H1 (cell line): ENCODE results near the gene NFIA. TPM values are rescaled to one million over a fixed set of nuclear protein-coding genes. Genes with fewer than 3 reads are reported as not detected.

ENCODE experiments used
- BRCA1 ChIP-seq: IDR thresholded peaks from 2 replicates; pipeline ENCODE4 v1.6.1; 2012; ENCODE audit warnings: low read depth, low read length, improper control_type of control experiment
- CHD2 ChIP-seq: IDR thresholded peaks from 2 replicates; pipeline ENCODE4 v1.6.1; 2012; ENCODE audit warnings: low read length, improper control_type of control experiment
- KDM1A ChIP-seq: fragments of 200-600, 300-600 bp; sonication (generic); IDR thresholded peaks from 2 replicates; pipeline ENCODE4 v1.7.1; 2016; ENCODE audit warnings: mild to moderate bottlenecking, low read length, borderline replicate concordance
- POLR2A ChIP-seq, 2 experiments: IDR thresholded peaks; 1 replicate in 1 of 2; 2 replicates in 1 of 2; pipeline ENCODE4 v1.6.1; 2011; ENCODE audit warnings: low read depth in 2 of 2, low read length in 2 of 2, mild to moderate bottlenecking in 2 of 2; ENCODE audit errors: control extremely low read depth in 1 of 2
- SIN3A ChIP-seq, 2 experiments: IDR thresholded peaks in 1 of 2; conservative IDR thresholded peaks in 1 of 2; 2 replicates each; pipeline ENCODE4 v1.6.1; 2011 to 2012; ENCODE audit warnings: low read length in 2 of 2, improper control_type of control experiment in 1 of 2, low read depth in 1 of 2, mild to moderate bottlenecking in 1 of 2
- polyA plus RNA-seq, 7 experiments: library from polyadenylated mRNA; depleted of rRNA in 3 of 7; stranded (reverse) in 5 of 7; unstranded in 2 of 7; fragments of >200 nt in 5 of 7; fragments of 200-250 nt in 2 of 7; gene quantifications; 1 replicate in 5 of 7; 2 replicates in 1 of 7; 4 replicates in 1 of 7; pipeline versions ENCODE4 v1.2.1 to v1.2.3, GENCODE V29; 2011 to 2013; ENCODE audit warnings: missing spikeins in 2 of 7, mixed read lengths in 2 of 7
- total RNA-seq: library from RNA; stranded (reverse); fragmentation: NEBNext Ultra II Directional; extraction: Animal tissue kit (Norgen Biotek cat#: 25700); gene quantifications from 2 replicates; pipeline ENCODE4 v1.2.1, GENCODE V29; 2021
- TF ChIP-seq, protein P1 (sequence below): fragments of 300-600 bp; sonication (generic); IDR thresholded peaks from 2 replicates; pipeline ENCODE4 v1.7.1; 2012; ENCODE audit warnings: low read length, moderate library complexity, mild to moderate bottlenecking, inconsistent platforms; ENCODE audit not compliant: insufficient replicate concordance
- TF ChIP-seq, protein P2 (sequence below): IDR thresholded peaks from 2 replicates; pipeline ENCODE4 v1.6.1; 2012; ENCODE audit warnings: inconsistent platforms
- TF ChIP-seq, protein P3 (sequence below): IDR thresholded peaks from 2 replicates; pipeline ENCODE4 v1.6.1; 2012; ENCODE audit warnings: low read length, inconsistent platforms

The NFIA gene
- total and polyA plus RNA-seq, 2 of the 8 experiments (the other 6 are each of a cell fraction or from before 2014, with no cell fraction given): 1.8 to 2.3 TPM

DNA sequence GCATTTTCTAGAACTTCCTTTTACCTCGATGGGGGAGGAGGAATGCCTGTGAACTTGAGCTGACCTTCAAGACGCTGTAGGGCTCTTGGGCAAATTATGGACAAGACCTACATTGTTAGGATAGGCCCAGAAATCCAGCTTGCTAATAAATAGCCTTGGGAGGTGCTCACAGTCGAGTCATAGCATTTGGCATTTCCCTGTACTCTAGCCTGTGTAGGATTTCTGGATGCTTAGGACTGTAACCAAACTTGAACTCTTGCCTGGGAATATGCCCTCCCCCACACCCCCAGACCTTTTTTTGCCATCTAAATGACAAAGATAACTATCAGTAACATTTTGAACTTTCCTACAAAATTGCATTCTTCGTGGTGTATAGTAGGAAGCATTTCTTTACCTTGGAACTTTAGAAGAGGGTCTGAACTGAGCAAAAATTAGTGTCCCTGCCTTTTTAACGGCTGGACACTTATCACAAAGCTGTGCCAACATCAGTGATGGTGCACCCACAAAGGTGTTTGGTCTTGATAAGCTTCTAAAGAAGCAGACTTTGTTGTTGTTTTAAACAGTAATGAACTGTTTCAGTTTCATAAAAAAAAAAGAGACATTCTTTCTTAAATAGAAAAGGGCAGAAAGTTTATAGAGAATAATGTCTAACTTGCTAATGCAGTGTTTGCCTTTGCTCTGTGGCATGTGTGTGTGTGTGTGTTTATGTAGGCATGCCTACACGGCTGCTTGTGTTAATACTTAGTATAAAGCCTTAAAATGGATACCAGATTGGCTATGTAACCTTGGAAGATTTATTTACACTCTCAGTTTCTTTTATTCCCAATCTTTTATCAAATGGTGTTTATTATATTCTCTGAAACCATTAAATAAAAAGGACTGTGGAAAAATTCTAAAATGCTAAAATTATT, 88.2 kb downstream of the NFIA start (continued):
- TF ChIP-seq, protein P1, sequence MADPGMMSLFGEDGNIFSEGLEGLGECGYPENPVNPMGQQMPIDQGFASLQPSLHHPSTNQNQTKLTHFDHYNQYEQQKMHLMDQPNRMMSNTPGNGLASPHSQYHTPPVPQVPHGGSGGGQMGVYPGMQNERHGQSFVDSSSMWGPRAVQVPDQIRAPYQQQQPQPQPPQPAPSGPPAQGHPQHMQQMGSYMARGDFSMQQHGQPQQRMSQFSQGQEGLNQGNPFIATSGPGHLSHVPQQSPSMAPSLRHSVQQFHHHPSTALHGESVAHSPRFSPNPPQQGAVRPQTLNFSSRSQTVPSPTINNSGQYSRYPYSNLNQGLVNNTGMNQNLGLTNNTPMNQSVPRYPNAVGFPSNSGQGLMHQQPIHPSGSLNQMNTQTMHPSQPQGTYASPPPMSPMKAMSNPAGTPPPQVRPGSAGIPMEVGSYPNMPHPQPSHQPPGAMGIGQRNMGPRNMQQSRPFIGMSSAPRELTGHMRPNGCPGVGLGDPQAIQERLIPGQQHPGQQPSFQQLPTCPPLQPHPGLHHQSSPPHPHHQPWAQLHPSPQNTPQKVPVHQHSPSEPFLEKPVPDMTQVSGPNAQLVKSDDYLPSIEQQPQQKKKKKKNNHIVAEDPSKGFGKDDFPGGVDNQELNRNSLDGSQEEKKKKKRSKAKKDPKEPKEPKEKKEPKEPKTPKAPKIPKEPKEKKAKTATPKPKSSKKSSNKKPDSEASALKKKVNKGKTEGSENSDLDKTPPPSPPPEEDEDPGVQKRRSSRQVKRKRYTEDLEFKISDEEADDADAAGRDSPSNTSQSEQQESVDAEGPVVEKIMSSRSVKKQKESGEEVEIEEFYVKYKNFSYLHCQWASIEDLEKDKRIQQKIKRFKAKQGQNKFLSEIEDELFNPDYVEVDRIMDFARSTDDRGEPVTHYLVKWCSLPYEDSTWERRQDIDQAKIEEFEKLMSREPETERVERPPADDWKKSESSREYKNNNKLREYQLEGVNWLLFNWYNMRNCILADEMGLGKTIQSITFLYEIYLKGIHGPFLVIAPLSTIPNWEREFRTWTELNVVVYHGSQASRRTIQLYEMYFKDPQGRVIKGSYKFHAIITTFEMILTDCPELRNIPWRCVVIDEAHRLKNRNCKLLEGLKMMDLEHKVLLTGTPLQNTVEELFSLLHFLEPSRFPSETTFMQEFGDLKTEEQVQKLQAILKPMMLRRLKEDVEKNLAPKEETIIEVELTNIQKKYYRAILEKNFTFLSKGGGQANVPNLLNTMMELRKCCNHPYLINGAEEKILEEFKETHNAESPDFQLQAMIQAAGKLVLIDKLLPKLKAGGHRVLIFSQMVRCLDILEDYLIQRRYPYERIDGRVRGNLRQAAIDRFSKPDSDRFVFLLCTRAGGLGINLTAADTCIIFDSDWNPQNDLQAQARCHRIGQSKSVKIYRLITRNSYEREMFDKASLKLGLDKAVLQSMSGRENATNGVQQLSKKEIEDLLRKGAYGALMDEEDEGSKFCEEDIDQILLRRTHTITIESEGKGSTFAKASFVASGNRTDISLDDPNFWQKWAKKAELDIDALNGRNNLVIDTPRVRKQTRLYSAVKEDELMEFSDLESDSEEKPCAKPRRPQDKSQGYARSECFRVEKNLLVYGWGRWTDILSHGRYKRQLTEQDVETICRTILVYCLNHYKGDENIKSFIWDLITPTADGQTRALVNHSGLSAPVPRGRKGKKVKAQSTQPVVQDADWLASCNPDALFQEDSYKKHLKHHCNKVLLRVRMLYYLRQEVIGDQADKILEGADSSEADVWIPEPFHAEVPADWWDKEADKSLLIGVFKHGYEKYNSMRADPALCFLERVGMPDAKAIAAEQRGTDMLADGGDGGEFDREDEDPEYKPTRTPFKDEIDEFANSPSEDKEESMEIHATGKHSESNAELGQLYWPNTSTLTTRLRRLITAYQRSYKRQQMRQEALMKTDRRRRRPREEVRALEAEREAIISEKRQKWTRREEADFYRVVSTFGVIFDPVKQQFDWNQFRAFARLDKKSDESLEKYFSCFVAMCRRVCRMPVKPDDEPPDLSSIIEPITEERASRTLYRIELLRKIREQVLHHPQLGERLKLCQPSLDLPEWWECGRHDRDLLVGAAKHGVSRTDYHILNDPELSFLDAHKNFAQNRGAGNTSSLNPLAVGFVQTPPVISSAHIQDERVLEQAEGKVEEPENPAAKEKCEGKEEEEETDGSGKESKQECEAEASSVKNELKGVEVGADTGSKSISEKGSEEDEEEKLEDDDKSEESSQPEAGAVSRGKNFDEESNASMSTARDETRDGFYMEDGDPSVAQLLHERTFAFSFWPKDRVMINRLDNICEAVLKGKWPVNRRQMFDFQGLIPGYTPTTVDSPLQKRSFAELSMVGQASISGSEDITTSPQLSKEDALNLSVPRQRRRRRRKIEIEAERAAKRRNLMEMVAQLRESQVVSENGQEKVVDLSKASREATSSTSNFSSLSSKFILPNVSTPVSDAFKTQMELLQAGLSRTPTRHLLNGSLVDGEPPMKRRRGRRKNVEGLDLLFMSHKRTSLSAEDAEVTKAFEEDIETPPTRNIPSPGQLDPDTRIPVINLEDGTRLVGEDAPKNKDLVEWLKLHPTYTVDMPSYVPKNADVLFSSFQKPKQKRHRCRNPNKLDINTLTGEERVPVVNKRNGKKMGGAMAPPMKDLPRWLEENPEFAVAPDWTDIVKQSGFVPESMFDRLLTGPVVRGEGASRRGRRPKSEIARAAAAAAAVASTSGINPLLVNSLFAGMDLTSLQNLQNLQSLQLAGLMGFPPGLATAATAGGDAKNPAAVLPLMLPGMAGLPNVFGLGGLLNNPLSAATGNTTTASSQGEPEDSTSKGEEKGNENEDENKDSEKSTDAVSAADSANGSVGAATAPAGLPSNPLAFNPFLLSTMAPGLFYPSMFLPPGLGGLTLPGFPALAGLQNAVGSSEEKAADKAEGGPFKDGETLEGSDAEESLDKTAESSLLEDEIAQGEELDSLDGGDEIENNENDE: no peak
- TF ChIP-seq BRCA1: no peak
- TF ChIP-seq KDM1A: no peak
- TF ChIP-seq, protein P2, sequence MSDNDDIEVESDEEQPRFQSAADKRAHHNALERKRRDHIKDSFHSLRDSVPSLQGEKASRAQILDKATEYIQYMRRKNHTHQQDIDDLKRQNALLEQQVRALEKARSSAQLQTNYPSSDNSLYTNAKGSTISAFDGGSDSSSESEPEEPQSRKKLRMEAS: no peak
- no peak for TF ChIP-seq POLR2A (IDR thresholded peaks at IDR 0.05; ENCODE audit: control extremely low read depth in 1 of 2, low read depth in 2 of 2, low read length in 2 of 2)
- TF ChIP-seq SIN3A (conservative IDR thresholded peaks at IDR 0.05 in 1 of 2, IDR thresholded peaks at IDR 0.05 in 1 of 2; ENCODE audit: low read depth in 1 of 2, low read length in 2 of 2): no peak
- TF ChIP-seq, protein P3, sequence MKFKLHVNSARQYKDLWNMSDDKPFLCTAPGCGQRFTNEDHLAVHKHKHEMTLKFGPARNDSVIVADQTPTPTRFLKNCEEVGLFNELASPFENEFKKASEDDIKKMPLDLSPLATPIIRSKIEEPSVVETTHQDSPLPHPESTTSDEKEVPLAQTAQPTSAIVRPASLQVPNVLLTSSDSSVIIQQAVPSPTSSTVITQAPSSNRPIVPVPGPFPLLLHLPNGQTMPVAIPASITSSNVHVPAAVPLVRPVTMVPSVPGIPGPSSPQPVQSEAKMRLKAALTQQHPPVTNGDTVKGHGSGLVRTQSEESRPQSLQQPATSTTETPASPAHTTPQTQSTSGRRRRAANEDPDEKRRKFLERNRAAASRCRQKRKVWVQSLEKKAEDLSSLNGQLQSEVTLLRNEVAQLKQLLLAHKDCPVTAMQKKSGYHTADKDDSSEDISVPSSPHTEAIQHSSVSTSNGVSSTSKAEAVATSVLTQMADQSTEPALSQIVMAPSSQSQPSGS: no peak
- TF ChIP-seq CHD2: no peak
